Left ventricle myocardium inferior (tissue), 1 donor: ENCODE results near the gene WIZ. TPM values are rescaled to one million over a fixed set of nuclear protein-coding genes. Genes with fewer than 3 reads are reported as not detected.
A peak's percentile ranks its signal among the peaks of the same experiment; 100 is the strongest.

Experiments used
- DNase-seq: peaks from one replicate; pipeline ENCODE4 v3.0.0-alpha.2; 2020
- H3K27ac ChIP-seq: fragments of 200-600 bp; replicated peaks from 2 replicates; pipeline ENCODE4 v1.8.0; 2021
- H3K27me3 ChIP-seq: fragments of 200-600 bp; 2 replicates; pipeline ENCODE4 v1.8.0; 2021; ENCODE audit warnings: low read depth
- H3K36me3 ChIP-seq: fragments of 200-600 bp; 2 replicates; pipeline ENCODE4 v1.8.0; 2021
- H3K4me1 ChIP-seq: fragments of 200-600 bp; 2 replicates; pipeline ENCODE4 v1.8.0; 2021
- H3K4me3 ChIP-seq: fragments of 200-600 bp; 2 replicates; pipeline ENCODE4 v1.8.0; 2021; ENCODE audit warnings: mild to moderate bottlenecking, moderate library complexity
- H3K9me3 ChIP-seq: fragments of 200-600 bp; replicated peaks from 2 replicates; pipeline ENCODE4 v1.8.0; 2021
- CTCF ChIP-seq: fragments of 200-600 bp; IDR thresholded peaks from 2 replicates; pipeline ENCODE4 v1.8.0; 2021; ENCODE audit warnings: antibody characterized with exemption, mild to moderate bottlenecking, borderline replicate concordance
- intact Hi-C: fragments of 100-400 bp; cut with micrococcal nuclease; formaldehyde crosslinking; loops from one replicate; pipeline ENCODE4 v1.11.0; 2022
- total RNA-seq: library from RNA; stranded (reverse); fragmentation: NEBNext Ultra II Directional; extraction: Animal tissue kit (Norgen Biotek cat#: 25700); gene quantifications from one replicate; pipeline ENCODE4 v1.2.1, GENCODE V29; 2021
- donor health status: DM: no; HTN: yes; CAD: no; lungs with severe emphysema.

The WIZ gene
- total RNA-seq, 1 donor from 2014 or later, result 25.3 TPM

GRCh38 chr19:15447057-15447456 is 2.7 kb downstream of the WIZ start:
- intact Hi-C loops, result no loop called here
- no peak for TF ChIP-seq CTCF
- H3K27ac ChIP-seq, result peak overlapping the region; percentile 94
- peaks cover 61% of the 10 kb centered on the region for H3K4me1 ChIP-seq
- no peaks in the 10 kb centered on the region for H3K9me3 ChIP-seq
- no peak overlapping the region for H3K4me3 ChIP-seq
- no peak for DNase-seq
- no peaks in the 10 kb centered on the region for H3K27me3 ChIP-seq
- no peaks in the 10 kb centered on the region for H3K36me3 ChIP-seq

- H3K27ac ChIP-seq, result peak overlapping the region; percentile 94
- no peak for TF ChIP-seq CTCF
- intact Hi-C loops, result no loop called here
- no peaks in the 10 kb centered on the region for H3K27me3 ChIP-seq
- no peaks in the 10 kb centered on the region for H3K36me3 ChIP-seq
- peaks cover 62% of the 10 kb centered on the region for H3K4me1 ChIP-seq
- H3K9me3 ChIP-seq, result no peaks in the 10 kb centered on the region
- peak; percentile 77 for DNase-seq
- H3K4me3 ChIP-seq, result no peak overlapping the region
Measured at GRCh38 chr19:15445807-15446376, 3.9 kb downstream of the WIZ start.

GRCh38 chr19:15445227-15445605 is 4.5 kb downstream of the WIZ start:
- intact Hi-C loops, result no loop called here
- H3K9me3 ChIP-seq, result no peaks in the 10 kb centered on the region
- H3K27me3 ChIP-seq, result no peaks in the 10 kb centered on the region
- H3K36me3 ChIP-seq, result no peaks in the 10 kb centered on the region
- H3K4me3 ChIP-seq, result no peak overlapping the region
- no peak for DNase-seq
- H3K27ac ChIP-seq, result peak overlapping the region; percentile 94
- TF ChIP-seq CTCF, result no peak
- peaks cover 62% of the 10 kb centered on the region for H3K4me1 ChIP-seq

GRCh38 chr19:15444505-15445226 is 5.1 kb downstream of the WIZ start:
- H3K4me3 ChIP-seq, result no peak overlapping the region
- peaks cover 62% of the 10 kb centered on the region for H3K4me1 ChIP-seq
- H3K9me3 ChIP-seq, result no peaks in the 10 kb centered on the region
- peaks cover 5% of the 10 kb centered on the region for H3K36me3 ChIP-seq
- no peak for TF ChIP-seq CTCF
- DNase-seq, result no peak
- H3K27me3 ChIP-seq, result no peaks in the 10 kb centered on the region
- intact Hi-C loops, result no loop called here
- H3K27ac ChIP-seq, result peak overlapping the region; percentile 94

- no peak for TF ChIP-seq CTCF
- Histone ChIP-seq H3K27me3 (no peaks in the 10 kb centered on the region), H3K9me3 (no peaks in the 10 kb centered on the region), H3K36me3 (peaks cover 13% of the 10 kb centered on the region), H3K4me1 (peaks cover 56% of the 10 kb centered on the region), H3K27ac (peak overlapping the region; percentile 94), H3K4me3 (no peak overlapping the region)
- DNase-seq, result peak; percentile 66
- intact Hi-C loops, result no loop called here
Measured at GRCh38 chr19:15443838-15444237, 5.9 kb downstream of the WIZ start.
